OCI-M1 (cell line): ENCODE data around the gene EID3.

ENCODE experiments used
- DNase-seq: peaks from one replicate; lab custom pipeline; 2025; lab: John Stamatoyannopoulos, UW

The EID3 gene

GRCh38 chr12:104339663-104340062, 36.1 kb downstream of the EID3 start:
- no peak for DNase-seq

- DNase-seq = no peak
Measured at GRCh38 chr12:104340177-104340576, 36.6 kb downstream of the EID3 start.

GRCh38 chr12:104340925-104341611, 37.5 kb downstream of the EID3 start:
- DNase-seq = no peak

GRCh38 chr12:104342147-104342546, 38.6 kb downstream of the EID3 start:
- no peak for DNase-seq

- no peak for DNase-seq
Measured at GRCh38 chr12:104342635-104343249, 39.2 kb downstream of the EID3 start.

GRCh38 chr12:104344682-104345081, 41.1 kb downstream of the EID3 start:
- no peak for DNase-seq

GRCh38 chr12:104345234-104346066, 41.9 kb downstream of the EID3 start:
- no peak for DNase-seq

- no peak for DNase-seq
Measured at GRCh38 chr12:104347374-104348075, 44.0 kb downstream of the EID3 start.

GRCh38 chr12:104348283-104348993, 44.9 kb downstream of the EID3 start:
- no peak for DNase-seq

- DNase-seq = no peak
Measured at GRCh38 chr12:104348994-104349494, 45.5 kb downstream of the EID3 start.

GRCh38 chr12:104350211-104351056, 46.9 kb downstream of the EID3 start:
- DNase-seq = no peak

GRCh38 chr12:104351057-104351983, 47.8 kb downstream of the EID3 start:
- DNase-seq = no peak

GRCh38 chr12:104352106-104352713, 48.7 kb downstream of the EID3 start:
- no peak for DNase-seq

GRCh38 chr12:104353012-104353981, 49.8 kb downstream of the EID3 start:
- DNase-seq = no peak

- DNase-seq = no peak
Measured at GRCh38 chr12:104354167-104354867, 50.8 kb downstream of the EID3 start.
